ENCODE results near the gene DOCK7. TPM values are rescaled to one million over a fixed set of nuclear protein-coding genes. Genes with fewer than 3 reads are reported as not detected.

Gene DOCK7
- total and polyA plus RNA-seq, 9 donors: 12.7 to 43.1 (median 38.2) TPM

GRCh38 chr1:62676611-62677356 lies 11.4 kb downstream of the DOCK7 start:
- intact Hi-C loops (cut with DNase I): no loop called here
- Histone ChIP-seq H3K9me3 (no peaks in the 10 kb centered on the region), H3K36me3 (no peaks in the 10 kb centered on the region), H3K4me1 (ENCODE audit: insufficient read depth) (peaks cover 1% of the 10 kb centered on the region), H3K27me3 (no peaks in the 10 kb centered on the region), H3K4me3 (no peak overlapping the region), H3K27ac (no peak overlapping the region)
- WGBS, 3 donors: 85 to 96% (median 95%) methylated on average over 2 of the region's 2 CpGs
- DNase-seq: no peak
- TF ChIP-seq POLR2A (IDR thresholded peaks at IDR 0.05) (no peak), CTCF (IDR thresholded peaks at IDR 0.05) (no peak), EP300 (IDR thresholded peaks at IDR 0.05) (no peak)

- H3K9me3 ChIP-seq: no peaks in the 10 kb centered on the region
- intact Hi-C loops (cut with DNase I): no loop called here
- peaks cover 1% of the 10 kb centered on the region for H3K4me1 ChIP-seq (ENCODE audit: insufficient read depth)
- TF ChIP-seq EP300 (IDR thresholded peaks at IDR 0.05): no peak
- no peak for TF ChIP-seq CTCF (IDR thresholded peaks at IDR 0.05)
- TF ChIP-seq POLR2A (IDR thresholded peaks at IDR 0.05): no peak
- no peak for DNase-seq
- no peaks in the 10 kb centered on the region for H3K27me3 ChIP-seq
- H3K36me3 ChIP-seq: no peaks in the 10 kb centered on the region
- H3K27ac ChIP-seq: no peak overlapping the region
- WGBS, 3 donors: 77 to 81% (median 78%) methylated on average over 1 of the region's 1 CpG
- H3K4me3 ChIP-seq: no peak overlapping the region
These were observed 14.6 kb downstream of the DOCK7 start for GRCh38 chr1:62673629-62674028.

DNA sequence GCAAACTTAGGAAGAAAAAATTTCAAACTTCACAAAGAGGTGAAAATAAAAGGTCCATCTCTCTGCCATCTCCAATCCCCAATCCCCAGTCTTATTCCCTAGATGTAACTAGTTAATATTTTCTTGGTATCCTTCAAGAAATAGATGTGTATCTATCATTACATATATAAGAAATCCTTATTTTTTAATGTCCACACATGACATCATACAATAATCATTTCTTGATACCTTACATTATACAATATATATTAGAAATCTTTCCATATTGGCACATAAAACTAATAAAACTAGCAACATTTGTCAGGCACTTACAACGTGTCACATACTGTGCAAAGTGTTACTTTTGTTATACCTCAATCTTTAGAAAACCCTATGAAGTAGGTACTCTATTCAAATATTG lies 16.2 kb downstream of the DOCK7 start:
- Histone ChIP-seq H3K27ac (no peak overlapping the region), H3K27me3 (no peaks in the 10 kb centered on the region), H3K4me1 (ENCODE audit: insufficient read depth) (peaks cover 1% of the 10 kb centered on the region), H3K36me3 (no peaks in the 10 kb centered on the region), H3K9me3 (no peaks in the 10 kb centered on the region), H3K4me3 (no peak overlapping the region)
- TF ChIP-seq EP300 (IDR thresholded peaks at IDR 0.05) (no peak), CTCF (IDR thresholded peaks at IDR 0.05) (no peak), POLR2A (IDR thresholded peaks at IDR 0.05) (no peak)
- 75 to 81% (median 78%) methylated on average over 1 of the region's 1 CpG for WGBS, 3 donors
- DNase-seq: no peak
- intact Hi-C loops (cut with DNase I): no loop called here

- H3K4me3 ChIP-seq: no peak overlapping the region
- TF ChIP-seq POLR2A (IDR thresholded peaks at IDR 0.05) (no peak), EP300 (IDR thresholded peaks at IDR 0.05) (no peak), CTCF (IDR thresholded peaks at IDR 0.05) (no peak)
- intact Hi-C loops (cut with DNase I): no loop called here
- DNase-seq: no peak
- no peaks in the 10 kb centered on the region for H3K4me1 ChIP-seq (ENCODE audit: insufficient read depth)
- WGBS, 3 donors: 23 to 41% (median 38%) methylated on average over 1 of the region's 1 CpG
- H3K27me3 ChIP-seq: no peaks in the 10 kb centered on the region
- H3K36me3 ChIP-seq: no peaks in the 10 kb centered on the region
- no peak overlapping the region for H3K27ac ChIP-seq
- no peaks in the 10 kb centered on the region for H3K9me3 ChIP-seq
These were observed 33.4 kb downstream of the DOCK7 start for GRCh38 chr1:62654744-62655143.

All from ovary (tissue), 9 donors.